Measurements from ENCODE around the gene ANAPC4. TPM values are rescaled to one million over a fixed set of nuclear protein-coding genes. Genes with fewer than 3 reads are reported as not detected.

The ANAPC4 gene
- total RNA-seq, 2 experiments from 2014 or later: 48.7 to 56.0 TPM

DNA sequence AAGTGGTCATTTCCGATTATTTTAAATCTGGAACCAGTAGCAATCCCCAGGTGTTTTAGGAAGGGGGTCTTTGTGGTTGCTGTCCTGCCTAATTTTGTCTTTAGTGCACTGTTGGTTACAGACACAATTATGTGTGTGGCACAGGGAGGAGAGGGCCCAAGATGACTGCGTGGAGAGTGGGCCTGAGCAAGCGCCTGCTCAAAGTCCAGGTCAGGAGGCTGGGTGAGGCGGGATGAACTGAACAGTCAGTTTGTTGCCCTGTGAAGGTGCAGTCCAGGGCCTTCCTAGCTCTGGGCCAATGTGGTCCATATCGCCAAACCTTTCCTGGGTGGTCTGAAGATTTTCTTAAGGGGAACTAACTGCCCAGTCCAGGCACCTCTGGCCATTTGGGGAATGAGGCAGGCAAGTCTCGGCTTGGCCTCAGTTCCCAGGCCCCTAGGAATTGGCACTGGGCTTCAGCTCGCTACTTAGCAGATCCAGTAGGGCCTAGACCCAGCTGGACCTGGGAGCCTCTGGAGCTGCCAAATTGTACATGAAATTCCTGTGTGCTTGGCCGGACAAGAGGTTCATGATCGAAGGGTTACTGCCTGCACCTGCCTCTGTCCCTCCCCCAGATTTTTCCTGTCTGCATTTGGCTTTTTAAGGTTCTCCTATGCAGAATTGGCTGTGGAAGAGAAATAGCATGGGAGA lies 47.6 kb downstream of the ANAPC4 start:
- no peak for ATAC-seq
- no peak overlapping the region for H3K27ac Mint-ChIP-seq

DNA sequence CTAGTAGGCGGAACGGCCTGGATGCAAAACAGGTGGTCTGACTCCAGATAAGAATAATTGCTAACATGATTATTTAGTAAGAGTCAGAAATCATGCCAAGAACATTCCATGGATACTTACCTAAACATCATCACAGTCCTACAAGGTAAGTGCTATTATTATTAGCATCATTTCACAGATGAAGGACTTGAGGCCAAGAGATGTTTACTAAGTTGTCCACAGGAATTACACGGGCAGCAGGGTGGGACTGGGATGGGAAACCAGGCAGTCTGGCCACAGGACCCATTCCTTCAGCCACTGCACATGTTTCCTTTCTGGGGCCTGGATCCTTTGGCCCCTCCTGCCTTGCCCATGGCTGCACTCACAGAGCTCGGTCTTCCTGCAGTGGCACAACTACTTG lies 48.3 kb downstream of the ANAPC4 start:
- Mint-ChIP-seq H3K27me3 (no peaks in the 10 kb centered on the region), H3K4me1 (peaks cover 11% of the 10 kb centered on the region), H3K36me3 (peaks cover 6% of the 10 kb centered on the region), H3K27ac (no peak overlapping the region), H3K4me3 (no peak overlapping the region), H3K9me3 (ENCODE audit: low read depth) (no peaks in the 10 kb centered on the region)
- CTCF ChIA-PET: no interaction called here
- DNase-seq (no peak), ATAC-seq (no peak)

More for the DNA sequence above, 47.6 kb downstream of the ANAPC4 start:
- Mint-ChIP-seq H3K4me1 (peaks cover 11% of the 10 kb centered on the region), H3K9me3 (ENCODE audit: low read depth) (no peaks in the 10 kb centered on the region), H3K27me3 (no peaks in the 10 kb centered on the region), H3K4me3 (no peak overlapping the region), H3K36me3 (peaks cover 10% of the 10 kb centered on the region)
- CTCF ChIA-PET: no interaction called here
- DNase-seq: no peak

DNA sequence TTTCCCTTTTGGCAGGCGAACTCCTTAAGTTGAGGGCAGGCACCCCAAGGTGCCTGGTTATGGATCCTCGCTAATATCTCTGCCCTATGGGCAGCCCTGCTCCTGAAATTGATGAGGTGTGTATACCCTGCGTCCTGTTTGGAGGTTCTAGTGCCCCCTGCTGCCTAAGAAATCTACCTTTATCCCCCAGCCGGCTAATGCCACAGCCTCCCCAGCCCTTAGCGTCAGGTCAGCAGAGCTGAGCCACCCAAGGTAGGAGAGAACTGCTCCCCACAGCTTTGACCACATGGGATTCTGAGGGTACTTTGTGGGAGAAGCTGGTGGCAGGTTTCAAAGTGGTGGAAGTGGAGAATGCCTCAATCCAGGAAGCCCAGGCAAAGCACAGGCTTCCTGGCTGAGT lies 50.8 kb downstream of the ANAPC4 start:
- H3K27me3 Mint-ChIP-seq: no peaks in the 10 kb centered on the region
- ATAC-seq (no peak), DNase-seq (no peak)
- H3K36me3 Mint-ChIP-seq: peaks cover 3% of the 10 kb centered on the region
- H3K27ac Mint-ChIP-seq: no peak overlapping the region
- H3K9me3 Mint-ChIP-seq (ENCODE audit: low read depth): no peaks in the 10 kb centered on the region
- H3K4me3 Mint-ChIP-seq: no peak overlapping the region
- H3K4me1 Mint-ChIP-seq: no peaks in the 10 kb centered on the region
- CTCF ChIA-PET: no interaction called here

DNA sequence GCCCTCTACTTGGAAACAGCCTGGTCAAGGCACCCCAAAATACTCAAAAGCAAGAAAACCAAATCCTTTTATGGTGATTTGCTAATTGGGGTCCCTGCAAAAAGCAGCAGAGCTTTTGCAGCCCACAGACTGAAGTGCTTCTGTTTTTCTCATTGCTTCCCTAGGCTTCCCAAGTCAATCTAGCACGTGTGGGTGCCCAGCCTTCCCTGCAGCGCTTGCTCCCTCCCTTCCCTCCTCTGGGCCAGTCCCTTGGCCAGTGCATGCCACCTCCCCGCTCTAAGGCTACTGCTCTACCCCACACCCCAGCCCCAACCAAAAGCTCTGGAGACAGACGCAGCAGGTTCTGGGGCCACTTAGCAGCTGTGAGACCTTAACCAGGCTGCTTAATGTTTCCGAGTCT lies 53.6 kb downstream of the ANAPC4 start:
- no peak overlapping the region for H3K27ac Mint-ChIP-seq
- H3K4me1 Mint-ChIP-seq: no peaks in the 10 kb centered on the region
- H3K36me3 Mint-ChIP-seq: peaks cover 3% of the 10 kb centered on the region
- H3K9me3 Mint-ChIP-seq (ENCODE audit: low read depth): no peaks in the 10 kb centered on the region
- CTCF ChIA-PET: interaction anchor here (2.0 kb wide), 1 partner anchor 9 kb away, joined by 8 read pairs; no protein-coding TSS in a partner anchor
- ATAC-seq (no peak), DNase-seq (no peak)
- H3K27me3 Mint-ChIP-seq: no peaks in the 10 kb centered on the region
- H3K4me3 Mint-ChIP-seq: no peak overlapping the region

DNA sequence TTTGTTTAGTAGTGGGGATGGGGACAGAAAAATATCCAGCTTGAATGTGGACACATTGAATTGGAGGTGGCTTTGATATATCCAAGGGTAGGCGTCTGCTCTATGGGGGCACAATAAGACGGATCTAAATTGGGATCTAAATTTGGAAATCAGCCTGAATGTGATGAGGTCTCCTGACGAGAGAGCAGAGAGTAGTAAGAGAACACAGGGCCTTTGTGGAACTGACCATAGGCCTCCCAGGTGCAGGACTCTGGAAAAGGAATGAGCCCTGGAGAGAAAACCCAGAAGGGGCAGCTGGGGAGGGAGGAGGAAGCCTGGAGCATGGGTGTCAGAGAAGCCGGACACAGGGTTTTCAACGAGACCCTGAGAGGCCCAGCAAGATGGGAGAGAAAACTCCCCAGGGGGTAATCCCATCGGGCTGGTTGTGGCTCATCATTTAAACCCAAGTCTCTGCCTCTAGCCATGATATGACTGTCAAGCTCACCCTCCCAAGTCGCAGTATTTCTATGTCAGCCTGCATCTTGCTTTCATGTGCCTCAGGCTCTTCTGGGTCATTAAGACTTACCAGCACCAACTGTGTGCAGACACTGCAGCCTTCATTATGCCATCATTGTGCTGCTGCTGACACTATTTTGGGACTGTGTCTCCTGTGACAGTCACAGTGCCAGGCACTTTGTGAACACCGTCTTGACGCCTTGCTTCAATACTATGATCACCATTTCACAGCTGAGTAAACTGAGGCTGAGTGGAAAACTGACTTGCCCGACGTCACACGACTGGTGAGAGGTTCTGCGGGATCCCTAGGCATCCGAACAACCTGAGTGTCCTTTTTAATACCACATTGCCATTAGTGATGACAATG lies 57.1 kb downstream of the ANAPC4 start:
- CTCF ChIA-PET: no interaction called here
- no peaks in the 10 kb centered on the region for H3K9me3 Mint-ChIP-seq (ENCODE audit: low read depth)

DNA sequence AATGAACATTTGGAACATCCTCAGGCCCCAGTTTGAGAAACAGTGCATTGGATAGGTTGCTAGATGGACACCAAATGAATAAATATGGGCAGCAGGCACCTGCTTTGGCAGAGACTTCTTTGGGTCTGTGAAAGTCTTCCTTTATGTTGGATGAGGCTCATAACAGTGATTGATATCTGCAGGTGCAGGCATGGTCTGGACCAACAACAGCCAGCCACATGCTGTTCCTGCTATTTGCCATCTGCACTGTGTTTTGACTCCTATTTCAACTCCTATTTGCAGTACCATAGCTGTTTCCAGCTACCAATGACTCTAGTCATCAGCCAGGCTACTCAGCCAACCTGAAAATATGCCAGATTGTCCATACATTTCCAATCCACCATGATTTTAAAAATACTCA lies 60.9 kb downstream of the ANAPC4 start:
- Mint-ChIP-seq H3K27ac (no peak overlapping the region), H3K4me1 (no peaks in the 10 kb centered on the region), H3K27me3 (no peaks in the 10 kb centered on the region), H3K36me3 (no peaks in the 10 kb centered on the region), H3K4me3 (no peak overlapping the region), H3K9me3 (ENCODE audit: low read depth) (no peaks in the 10 kb centered on the region)
- DNase-seq: no peak
- CTCF ChIA-PET: no interaction called here
- ATAC-seq: no peak

More for the DNA sequence above, 57.1 kb downstream of the ANAPC4 start:
- DNase-seq: no peak
- no peaks in the 10 kb centered on the region for H3K4me1 Mint-ChIP-seq
- no peak for ATAC-seq
- H3K4me3 Mint-ChIP-seq: no peak overlapping the region
- H3K27ac Mint-ChIP-seq: no peak overlapping the region
- H3K27me3 Mint-ChIP-seq: no peaks in the 10 kb centered on the region
- H3K36me3 Mint-ChIP-seq: peaks cover 2% of the 10 kb centered on the region

DNA sequence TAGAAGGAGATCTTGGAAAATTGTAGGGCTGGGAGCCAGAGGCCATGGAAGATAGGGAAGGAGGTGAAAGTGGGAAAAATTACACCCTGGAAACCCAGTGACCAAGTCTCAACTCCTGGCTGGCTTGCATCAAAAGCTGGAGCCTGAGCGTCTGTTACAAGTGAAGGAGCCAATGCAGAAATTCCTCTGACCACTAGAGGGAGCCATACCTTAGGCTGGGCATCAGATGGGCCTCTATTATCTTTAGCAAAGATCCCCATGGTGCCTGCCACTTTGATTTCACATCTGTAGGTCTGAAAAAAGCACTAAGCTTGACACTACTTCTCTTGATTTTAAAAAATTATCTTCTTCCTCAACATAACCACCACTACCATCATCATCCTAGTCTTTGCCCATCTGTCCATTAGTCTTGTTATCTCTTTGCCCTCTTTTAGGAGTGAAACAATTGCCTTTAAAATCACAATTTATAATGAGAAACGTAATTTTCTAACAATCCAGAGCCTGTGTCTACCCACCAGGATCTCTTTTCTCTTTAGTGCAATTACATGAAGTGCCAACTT lies 62.9 kb downstream of the ANAPC4 start:
- CTCF ChIA-PET: interaction anchor here (0.6 to 1.7 kb wide), 10 partner anchors 9 to 560 kb away, joined by 3 to 8 read pairs (median 4); no protein-coding TSS in a partner anchor
- Mint-ChIP-seq H3K27ac (no peak overlapping the region), H3K36me3 (no peaks in the 10 kb centered on the region), H3K4me3 (no peak overlapping the region), H3K9me3 (ENCODE audit: low read depth) (no peaks in the 10 kb centered on the region), H3K4me1 (no peaks in the 10 kb centered on the region), H3K27me3 (no peaks in the 10 kb centered on the region)
- peak; percentile 71 for DNase-seq
- peak; percentile 79 for ATAC-seq

DNA sequence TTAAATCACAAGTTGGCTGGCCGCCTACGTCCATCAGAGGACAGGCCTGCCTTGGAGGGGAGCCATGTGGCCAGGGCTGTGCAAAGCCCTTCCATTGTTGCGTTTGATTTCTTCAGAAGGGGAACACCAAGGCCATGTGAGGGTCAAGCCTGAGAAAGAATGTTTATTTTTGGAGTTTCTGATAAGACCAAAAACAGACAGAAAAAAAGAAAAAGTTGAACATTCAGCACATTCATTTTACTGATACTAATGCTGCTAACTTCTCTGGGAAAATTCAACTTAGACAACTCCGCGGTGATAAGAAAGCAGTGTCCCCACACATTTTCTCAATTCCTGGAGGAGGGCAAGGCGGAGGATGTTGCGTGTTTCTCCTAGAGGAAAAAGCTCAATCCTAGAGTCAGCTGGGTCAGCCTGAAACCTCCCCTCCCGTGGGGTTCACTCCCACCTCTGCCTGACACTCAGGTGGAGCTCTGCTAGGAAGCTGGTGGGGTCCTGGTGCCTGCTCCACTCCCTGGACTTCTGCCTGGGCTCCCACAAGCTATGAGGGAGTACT lies 63.5 kb downstream of the ANAPC4 start:
- no peaks in the 10 kb centered on the region for H3K27me3 Mint-ChIP-seq

DNA sequence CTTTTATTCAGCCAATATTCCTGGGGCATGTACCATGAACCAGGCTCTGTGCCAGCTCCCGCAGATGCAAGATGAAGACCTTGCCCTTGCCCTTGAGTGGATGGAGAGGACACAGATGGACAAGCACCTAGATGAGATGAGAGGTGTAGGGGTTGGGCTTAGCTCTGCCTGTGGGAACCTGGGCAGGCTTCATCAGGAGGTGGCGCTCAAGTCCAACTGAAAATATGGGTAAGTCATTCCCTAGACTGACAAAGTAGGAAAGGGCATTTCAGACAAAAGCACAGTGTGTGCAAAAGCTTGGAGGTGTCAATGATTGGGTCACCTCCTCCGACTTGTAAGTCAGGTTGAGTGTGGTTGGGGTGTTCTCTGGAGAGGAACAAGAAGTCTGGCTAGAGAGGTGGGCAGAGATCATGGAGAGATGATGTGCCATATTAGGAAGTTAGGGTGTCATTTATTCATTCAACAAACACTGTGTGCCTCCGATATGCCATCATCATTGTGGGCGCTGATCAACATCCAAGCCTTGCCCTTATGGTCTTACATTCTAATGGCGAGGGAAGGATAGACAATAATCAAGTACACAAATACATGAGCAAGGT lies 64.6 kb downstream of the ANAPC4 start:
- Mint-ChIP-seq H3K36me3 (no peaks in the 10 kb centered on the region), H3K27ac (no peak overlapping the region), H3K4me1 (no peaks in the 10 kb centered on the region), H3K9me3 (ENCODE audit: low read depth) (no peaks in the 10 kb centered on the region), H3K4me3 (no peak overlapping the region), H3K27me3 (no peaks in the 10 kb centered on the region)
- DNase-seq (peak; percentile 44), ATAC-seq (no peak)
- CTCF ChIA-PET: interaction anchor here (0.8 to 1.0 kb wide), 2 partner anchors 327 to 334 kb away, joined by 3 read pairs; no protein-coding TSS in a partner anchor

More for the DNA sequence above, 63.5 kb downstream of the ANAPC4 start:
- Mint-ChIP-seq H3K4me3 (no peak overlapping the region), H3K27ac (no peak overlapping the region), H3K36me3 (no peaks in the 10 kb centered on the region), H3K4me1 (no peaks in the 10 kb centered on the region), H3K9me3 (ENCODE audit: low read depth) (no peaks in the 10 kb centered on the region)
- ATAC-seq (no peak), DNase-seq (no peak)
- CTCF ChIA-PET: interaction anchor here (0.6 to 1.7 kb wide), 8 partner anchors 10 to 560 kb away, joined by 3 to 8 read pairs (median 3); no protein-coding TSS in a partner anchor

DNA sequence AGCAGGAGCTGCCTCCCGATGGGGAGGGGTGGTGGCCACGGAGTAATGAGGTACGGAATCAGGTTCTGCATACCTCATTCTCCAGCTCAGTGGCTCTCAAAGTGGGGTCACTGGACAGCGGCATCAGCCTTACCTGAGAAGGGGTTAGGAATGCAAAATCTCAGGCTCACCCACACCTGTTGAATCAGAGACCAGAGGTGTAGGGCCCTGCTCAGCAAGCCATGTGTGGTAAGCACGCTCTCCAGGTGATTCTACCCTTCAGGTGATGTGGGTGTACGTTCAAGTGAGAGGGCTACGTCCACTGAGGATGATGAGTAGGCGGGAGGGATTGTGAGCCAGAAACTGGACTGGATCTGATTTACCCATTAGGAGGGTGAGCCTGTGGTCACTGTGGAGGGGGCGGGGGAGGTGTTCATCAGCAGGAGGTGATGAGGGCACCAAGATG lies 65.8 kb downstream of the ANAPC4 start:
- no peaks in the 10 kb centered on the region for H3K4me1 Mint-ChIP-seq
- no peaks in the 10 kb centered on the region for H3K36me3 Mint-ChIP-seq
- ATAC-seq (no peak), DNase-seq (no peak)
- no peaks in the 10 kb centered on the region for H3K27me3 Mint-ChIP-seq
- CTCF ChIA-PET: no interaction called here
- no peak overlapping the region for H3K4me3 Mint-ChIP-seq
- H3K9me3 Mint-ChIP-seq (ENCODE audit: low read depth): no peaks in the 10 kb centered on the region
- H3K27ac Mint-ChIP-seq: no peak overlapping the region

DNA sequence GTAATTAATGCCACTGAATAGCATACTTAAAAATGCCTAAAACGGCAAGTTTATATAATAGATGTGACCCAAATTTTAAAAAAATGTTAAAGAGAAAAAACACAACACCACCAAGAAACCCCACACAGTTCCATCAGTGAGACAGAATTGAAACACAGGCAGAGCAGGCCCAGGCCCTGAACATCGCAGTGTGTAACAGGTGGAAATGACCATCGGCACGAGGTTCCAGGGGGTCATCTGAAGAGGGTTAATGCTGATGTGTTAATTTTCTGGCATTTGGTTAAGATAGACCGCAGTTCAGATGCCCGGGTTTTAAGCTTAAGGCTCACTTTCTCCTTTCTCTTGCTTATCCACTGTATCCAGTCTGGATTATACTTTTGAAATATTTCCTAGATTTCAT lies 66.8 kb downstream of the ANAPC4 start:
- CTCF ChIA-PET: no interaction called here
- H3K9me3 Mint-ChIP-seq (ENCODE audit: low read depth): no peaks in the 10 kb centered on the region
- H3K4me3 Mint-ChIP-seq: no peak overlapping the region

DNA sequence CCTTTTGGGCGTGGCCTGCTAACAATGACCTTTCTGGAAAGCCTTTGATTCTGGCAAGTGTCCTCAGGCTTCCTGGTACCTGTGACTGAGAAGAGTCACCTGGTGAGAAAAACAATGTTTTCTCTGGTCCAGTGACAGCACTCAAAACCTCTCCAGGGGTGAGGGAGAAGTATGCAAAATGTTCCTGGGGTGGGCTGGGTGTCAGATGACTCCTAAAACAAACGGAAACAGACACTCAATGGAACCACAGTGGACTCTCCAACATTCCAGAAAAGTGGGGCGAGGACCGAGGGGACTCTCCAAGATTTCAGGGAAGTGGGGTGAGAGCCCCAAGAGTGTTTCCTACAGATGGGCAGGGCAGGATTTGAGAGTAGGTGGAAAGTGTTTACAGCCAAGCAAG lies 69.5 kb downstream of the ANAPC4 start:
- H3K9me3 Mint-ChIP-seq (ENCODE audit: low read depth): no peaks in the 10 kb centered on the region
- H3K36me3 Mint-ChIP-seq: no peaks in the 10 kb centered on the region
- H3K4me3 Mint-ChIP-seq: no peak overlapping the region
- no peaks in the 10 kb centered on the region for H3K27me3 Mint-ChIP-seq
- no peaks in the 10 kb centered on the region for H3K4me1 Mint-ChIP-seq
- CTCF ChIA-PET: no interaction called here
- ATAC-seq (no peak), DNase-seq (no peak)
- H3K27ac Mint-ChIP-seq: no peak overlapping the region

More for the DNA sequence above, 66.8 kb downstream of the ANAPC4 start:
- Mint-ChIP-seq H3K36me3 (no peaks in the 10 kb centered on the region), H3K27ac (no peak overlapping the region), H3K4me1 (no peaks in the 10 kb centered on the region), H3K27me3 (no peaks in the 10 kb centered on the region)
- ATAC-seq (no peak), DNase-seq (no peak)
